CD14-positive monocyte (primary cell): Measurements from ENCODE around the gene BICD1. TPM values are rescaled to one million over a fixed set of nuclear protein-coding genes. Genes with fewer than 3 reads are reported as not detected.

Experiments used
- DNase-seq, 3 donors: peaks; one replicate each; pipeline ENCODE4 v3.0.0-alpha.2; 2011 to 2022
- H2AFZ ChIP-seq: 2 replicates; pipeline ENCODE4 v1.6.0; 2012; ENCODE audit warnings: mild to moderate bottlenecking, low read depth, low read length, inconsistent platforms; ENCODE audit not compliant: insufficient read depth, poor library complexity, severe bottlenecking
- H3K27ac ChIP-seq, 2 donors: 1 replicate in 1 of 2; 2 replicates in 1 of 2; pipeline ENCODE4 v1.5.1; 2012 to 2013; ENCODE audit warnings: low read length in 2 of 2, control low read depth in 1 of 2, inconsistent platforms in 1 of 2, low read depth in 1 of 2, mild to moderate bottlenecking in 1 of 2
- H3K27me3 ChIP-seq, 2 donors: one replicate each; pipeline versions ENCODE4 v1.6.0 to v1.6.1; 2011 to 2013; ENCODE audit warnings: low read length in 2 of 2; ENCODE audit not compliant: control insufficient read depth in 2 of 2, insufficient read depth in 2 of 2
- H3K36me3 ChIP-seq, 2 donors: replicated peaks in 1 of 2; 1 replicate in 1 of 2; 2 replicates in 1 of 2; pipeline versions ENCODE4 v1.5.1 to v1.6.1; 2012 to 2013; ENCODE audit warnings: low read length in 2 of 2, control low read depth in 1 of 2, inconsistent platforms in 1 of 2, mild to moderate bottlenecking in 1 of 2; ENCODE audit not compliant: insufficient read depth in 2 of 2, control insufficient read depth in 1 of 2
- H3K4me1 ChIP-seq, 2 donors: 1 replicate in 1 of 2; 2 replicates in 1 of 2; pipeline versions ENCODE4 v1.5.1 to v1.6.1; 2012 to 2013; ENCODE audit warnings: low read length in 2 of 2, control low read depth in 1 of 2, inconsistent platforms in 1 of 2, mild to moderate bottlenecking in 1 of 2, moderate library complexity in 1 of 2; ENCODE audit not compliant: insufficient read depth in 2 of 2, control insufficient read depth in 1 of 2
- H3K4me2 ChIP-seq: replicated peaks from 2 replicates; pipeline ENCODE3; 2012; ENCODE audit warnings: low read length, moderate library complexity, mild to moderate bottlenecking; ENCODE audit not compliant: poor library complexity, severe bottlenecking; ENCODE audit errors: extremely low read depth
- H3K4me3 ChIP-seq, 3 experiments: fragments of 200-600 bp in 1 of 3; sonication (generic) in 1 of 3; replicated peaks in 1 of 3; 1 replicate in 2 of 3; 2 replicates in 1 of 3; pipeline ENCODE4 v1.5.1; 2011 to 2013; ENCODE audit warnings: low read length in 3 of 3, mild to moderate bottlenecking in 3 of 3, control low read depth in 2 of 3, low read depth in 2 of 3, inconsistent platforms in 1 of 3, moderate library complexity in 1 of 3
- H3K79me2 ChIP-seq: 2 replicates; pipeline ENCODE4 v1.6.0; 2012; ENCODE audit warnings: mild to moderate bottlenecking, control low read depth, inconsistent platforms, low read length, moderate library complexity; ENCODE audit not compliant: insufficient read depth
- H3K9ac ChIP-seq: 2 replicates; pipeline ENCODE4 v1.6.0; 2017; ENCODE audit warnings: low read length, mild to moderate bottlenecking; ENCODE audit not compliant: insufficient read depth, poor library complexity, severe bottlenecking
- H3K9me3 ChIP-seq, 2 donors: replicated peaks in 1 of 2; 1 replicate in 1 of 2; 2 replicates in 1 of 2; pipeline versions ENCODE4 v1.5.1 to v1.6.1; 2012 to 2013; ENCODE audit warnings: low read length in 2 of 2, control low read depth in 1 of 2; ENCODE audit not compliant: control insufficient read depth in 1 of 2, insufficient read depth in 1 of 2
- H4K20me1 ChIP-seq: 2 replicates; pipeline ENCODE4 v1.6.0; 2012; ENCODE audit warnings: mild to moderate bottlenecking, low read length, control low read depth, moderate library complexity; ENCODE audit not compliant: insufficient read depth
- H3K27ac Mint-ChIP-seq, 7 donors: one replicate each; pipeline ENCODE4 v1.8.0; 2020; ENCODE audit warnings: mild to moderate bottlenecking in 7 of 7, mixed read lengths in 7 of 7, moderate library complexity in 6 of 7, inconsistent platforms in 2 of 7
- H3K27me3 Mint-ChIP-seq, 3 donors: one replicate each; pipeline ENCODE4 v1.8.0; 2021 to 2022; ENCODE audit warnings: low read depth in 3 of 3, mild to moderate bottlenecking in 3 of 3, mixed read lengths in 3 of 3, moderate library complexity in 3 of 3, inconsistent platforms in 1 of 3
- H3K36me3 Mint-ChIP-seq, 2 donors: one replicate each; pipeline ENCODE4 v1.8.0; 2020; ENCODE audit warnings: mixed read lengths in 2 of 2, inconsistent platforms in 1 of 2, mild to moderate bottlenecking in 1 of 2
- H3K4me1 Mint-ChIP-seq: one replicate; pipeline ENCODE4 v1.8.0; 2020; ENCODE audit warnings: mild to moderate bottlenecking, mixed read lengths
- H3K4me3 Mint-ChIP-seq, 2 donors: one replicate each; pipeline ENCODE4 v1.8.0; 2020; ENCODE audit warnings: mild to moderate bottlenecking in 2 of 2, mixed read lengths in 2 of 2, moderate library complexity in 1 of 2
- H3K9me3 Mint-ChIP-seq, 7 donors: one replicate each; pipeline ENCODE4 v1.8.0; 2020 to 2022; ENCODE audit warnings: mixed read lengths in 7 of 7, mild to moderate bottlenecking in 6 of 7, moderate library complexity in 6 of 7, inconsistent platforms in 2 of 7
- CTCF ChIP-seq: fragments of 200-600 bp; IDR thresholded peaks from one replicate; pipeline ENCODE4 v1.8.0; 2022; ENCODE audit warnings: antibody characterized with exemption, mild to moderate bottlenecking
- WGBS: methylation state at CpG from one replicate; pipeline ENCODE4 v1.1.5; 2013; ENCODE audit warnings: missing lambda C conversion rate; ENCODE audit not compliant: insufficient coverage; 5-methylcytosine and 5-hydroxymethylcytosine counted together
- intact Hi-C, 2 donors: fragments of 100-400 bp; cut with micrococcal nuclease; formaldehyde crosslinking; loops; one replicate each; pipeline versions ENCODE4 v1.15.0 to v1.15.1; 2023
- polyA plus RNA-seq, 3 donors: library from polyadenylated mRNA; depleted of rRNA in 1 of 3; unstranded in 2 of 3; stranded (reverse) in 1 of 3; fragments of 300-500 nt in 2 of 3; fragments of >200 nt in 1 of 3; fragmentation: Illumina TruSeq in 2 of 3; gene quantifications; 1 replicate in 2 of 3; 2 replicates in 1 of 3; pipeline ENCODE4 v1.2.3, GENCODE V29; 2012 to 2021

BICD1 gene
- polyA plus RNA-seq, 3 donors: 0.55 to 2.1 (median 1.6) TPM

DNA sequence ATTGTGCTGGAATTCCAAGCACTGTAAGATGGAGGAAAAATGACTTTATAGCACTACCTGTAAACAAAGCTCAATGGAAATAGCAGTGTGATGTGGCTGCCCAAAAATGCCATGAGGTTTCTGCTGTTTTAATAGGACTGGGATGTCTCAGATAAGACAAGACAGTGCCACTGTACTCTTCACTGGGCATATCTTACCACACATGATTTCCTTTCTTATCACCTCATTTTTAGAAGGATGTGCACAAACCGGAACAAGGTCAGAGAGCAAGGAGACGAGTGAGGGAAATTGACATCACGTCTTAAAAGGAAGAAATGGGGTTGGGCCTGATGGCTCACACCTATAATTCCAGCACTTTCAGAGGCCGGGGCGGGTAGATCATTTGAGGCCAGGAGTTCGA lies 254.3 kb downstream of the BICD1 start:
- no peak for DNase-seq
- Mint-ChIP-seq H3K36me3 (no peaks in the 10 kb centered on the region), H3K27me3 (no peaks in the 10 kb centered on the region), H3K9me3 (no peaks in the 10 kb centered on the region), H3K4me3 (no peak overlapping the region), H3K4me1 (no peaks in the 10 kb centered on the region), H3K27ac (no peak overlapping the region)
- Histone ChIP-seq H3K36me3 (no peaks in the 10 kb centered on the region), H3K4me2 (no peak overlapping the region), H3K9me3 (no peaks in the 10 kb centered on the region), H3K27me3 (no peaks in the 10 kb centered on the region), H3K27ac (no peak overlapping the region), H3K9ac (no peak overlapping the region), H3K4me3 (no peak overlapping the region), H3K4me1 (no peaks in the 10 kb centered on the region), H3K79me2 (no peaks in the 10 kb centered on the region), H4K20me1 (no peaks in the 10 kb centered on the region), H2AFZ (no peak overlapping the region)
- no peak for TF ChIP-seq CTCF
- WGBS: 88% methylated on average over 3 of the region's 6 CpGs
- intact Hi-C loops: loop anchor here (10.0 kb wide), 2 partner anchors 314 to 394 kb away; partner anchors contain the start of genes DNM1L (in 2 of the 2) and YARS2 (in 1 of the 2)

DNA sequence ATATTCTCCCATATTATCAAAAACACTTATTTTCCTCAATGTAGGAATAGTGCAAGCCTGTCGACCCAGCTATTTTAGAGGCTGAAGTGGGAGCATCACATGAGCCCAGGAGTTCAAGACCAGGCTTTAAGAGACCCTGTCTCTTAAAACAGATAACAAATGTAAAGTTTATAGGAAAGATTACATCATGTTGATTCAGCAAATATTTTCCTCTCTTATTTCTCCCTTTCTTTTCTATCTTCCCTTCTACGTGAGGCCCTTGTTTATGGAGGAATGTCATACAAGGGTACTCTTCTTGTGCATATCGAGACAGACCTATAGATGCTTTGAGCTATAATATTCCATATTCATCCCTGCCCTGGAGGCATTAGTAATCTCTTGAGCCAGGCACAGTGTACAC lies 256.2 kb downstream of the BICD1 start:
- intact Hi-C loops: loop anchor here (10.0 kb wide), 2 partner anchors 312 to 392 kb away; partner anchors contain the start of genes DNM1L (in 2 of the 2) and YARS2 (in 1 of the 2)
- no CpG with 5 or more reads among the region's 3 CpGs for WGBS
- Histone ChIP-seq H3K9me3 (no peaks in the 10 kb centered on the region), H3K36me3 (no peaks in the 10 kb centered on the region), H3K79me2 (no peaks in the 10 kb centered on the region), H3K4me1 (no peaks in the 10 kb centered on the region), H4K20me1 (no peaks in the 10 kb centered on the region), H3K27ac (no peak overlapping the region), H2AFZ (no peak overlapping the region), H3K9ac (no peak overlapping the region), H3K27me3 (no peaks in the 10 kb centered on the region), H3K4me2 (no peak overlapping the region), H3K4me3 (no peak overlapping the region)
- no peak for TF ChIP-seq CTCF
- H3K4me1 Mint-ChIP-seq: no peaks in the 10 kb centered on the region
- no peaks in the 10 kb centered on the region for H3K36me3 Mint-ChIP-seq
- no peaks in the 10 kb centered on the region for H3K9me3 Mint-ChIP-seq
- no peak for DNase-seq
- peaks cover 0 to 2% (median 0%) of the 10 kb centered on the region in 3 donors for H3K27me3 Mint-ChIP-seq
- no peak overlapping the region for H3K27ac Mint-ChIP-seq
- no peak overlapping the region for H3K4me3 Mint-ChIP-seq
